ENCODE results near the gene OR2A7.
"Not testable (repeated sequence)": the region's sequence is repeated elsewhere in the genome, so short reads cannot be mapped to it uniquely, and the experiment has no call there.

GRCh38 chr7:144239365-144239764 lies 25.2 kb downstream of the OR2A7 start, which contains the start of gene OR2A42:
- TF ChIP-seq, protein P1, sequence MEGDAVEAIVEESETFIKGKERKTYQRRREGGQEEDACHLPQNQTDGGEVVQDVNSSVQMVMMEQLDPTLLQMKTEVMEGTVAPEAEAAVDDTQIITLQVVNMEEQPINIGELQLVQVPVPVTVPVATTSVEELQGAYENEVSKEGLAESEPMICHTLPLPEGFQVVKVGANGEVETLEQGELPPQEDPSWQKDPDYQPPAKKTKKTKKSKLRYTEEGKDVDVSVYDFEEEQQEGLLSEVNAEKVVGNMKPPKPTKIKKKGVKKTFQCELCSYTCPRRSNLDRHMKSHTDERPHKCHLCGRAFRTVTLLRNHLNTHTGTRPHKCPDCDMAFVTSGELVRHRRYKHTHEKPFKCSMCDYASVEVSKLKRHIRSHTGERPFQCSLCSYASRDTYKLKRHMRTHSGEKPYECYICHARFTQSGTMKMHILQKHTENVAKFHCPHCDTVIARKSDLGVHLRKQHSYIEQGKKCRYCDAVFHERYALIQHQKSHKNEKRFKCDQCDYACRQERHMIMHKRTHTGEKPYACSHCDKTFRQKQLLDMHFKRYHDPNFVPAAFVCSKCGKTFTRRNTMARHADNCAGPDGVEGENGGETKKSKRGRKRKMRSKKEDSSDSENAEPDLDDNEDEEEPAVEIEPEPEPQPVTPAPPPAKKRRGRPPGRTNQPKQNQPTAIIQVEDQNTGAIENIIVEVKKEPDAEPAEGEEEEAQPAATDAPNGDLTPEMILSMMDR (conservative IDR thresholded peaks at IDR 0.05; ENCODE audit: low read depth, low read length) = not testable (repeated sequence)
- not testable (repeated sequence) for TF ChIP-seq EZH2 (IDR thresholded peaks at IDR 0.05; ENCODE audit: low read length, unreplicated experiment); EZH2phosphoT487 (IDR thresholded peaks at IDR 0.05; ENCODE audit: borderline replicate concordance, low read length)

Measured in PC-3 (cell line).